K562 (cell line): Measurements from ENCODE around the gene PPT1. TPM values are rescaled to one million over a fixed set of nuclear protein-coding genes. Genes with fewer than 3 reads are reported as not detected.
A peak's percentile ranks its signal among the peaks of the same experiment; 100 is the strongest.

ENCODE experiments used
- BACH1 ChIP-seq: fragments of 200-800 bp; sonication (Bioruptor generic); IDR thresholded peaks from 2 replicates; pipeline ENCODE4 v1.6.1; 2016; ENCODE audit warnings: missing genetic modification characterization, missing compliant biosample characterization
- BRCA1 ChIP-seq, 2 experiments: fragments of 450-650 bp in 1 of 2; sonication (generic) in 1 of 2; formaldehyde crosslinking in 1 of 2; IDR thresholded peaks; 2 replicates each; pipeline versions ENCODE4 v1.5.0 to v1.6.1; 2017 to 2020; ENCODE audit warnings: mild to moderate bottlenecking in 1 of 2, missing genetic modification reagents in 1 of 2
- CHD1 ChIP-seq: fragments of 200-600 bp; sonication (generic); IDR thresholded peaks from one replicate; pipeline ENCODE4 v1.6.1; 2012; ENCODE audit warnings: mild to moderate bottlenecking, moderate library complexity, low read length, inconsistent platforms
- CREB1 ChIP-seq, 2 experiments: sonication (generic) in 1 of 2; formaldehyde crosslinking in 1 of 2; IDR thresholded peaks; 2 replicates each; pipeline versions ENCODE4 v1.6.1 to v1.8.0; 2012 to 2022; ENCODE audit warnings: inconsistent platforms in 1 of 2, mild to moderate bottlenecking in 1 of 2, missing genetic modification reagents in 1 of 2, moderate library complexity in 1 of 2
- HMG20A ChIP-seq: fragments of 450-650 bp; formaldehyde crosslinking; conservative IDR thresholded peaks from 2 replicates; pipeline ENCODE4 v1.4.0; 2020; ENCODE audit warnings: mild to moderate bottlenecking, mixed read lengths
- KDM4B ChIP-seq, 2 experiments: fragments of 450-650 bp in 1 of 2; sonication (generic) in 1 of 2; IDR thresholded peaks; 2 replicates each; pipeline ENCODE4 v1.6.1; 2016 to 2017; ENCODE audit warnings: borderline replicate concordance in 2 of 2, antibody characterized with exemption in 1 of 2, low read depth in 1 of 2, mild to moderate bottlenecking in 1 of 2
- NFIX ChIP-seq: fragments of 250-450 bp; sonication (Bioruptor Pico); IDR thresholded peaks from 2 replicates; pipeline ENCODE4 v1.4.0; 2020; ENCODE audit warnings: low read depth, mild to moderate bottlenecking, moderate library complexity
- POLR2G ChIP-seq: fragments of 200-400 bp; formaldehyde crosslinking; IDR thresholded peaks from 2 replicates; pipeline ENCODE4 v1.6.1; 2017; ENCODE audit warnings: low read depth, mild to moderate bottlenecking, antibody characterized with exemption, low read length, moderate library complexity
- POLR3G ChIP-seq: IDR thresholded peaks from 2 replicates; pipeline ENCODE4 v1.6.1; 2011; ENCODE audit not compliant: insufficient read length, insufficient replicate concordance; ENCODE audit errors: extremely low read depth
- RB1 ChIP-seq: fragments of 450-650 bp; IDR thresholded peaks from 2 replicates; pipeline ENCODE4 v1.6.1; 2017; ENCODE audit warnings: low read depth, mild to moderate bottlenecking
- ZNF12 ChIP-seq: sonication (generic); formaldehyde crosslinking; IDR thresholded peaks from 2 replicates; pipeline ENCODE4 v1.4.0; 2020; ENCODE audit warnings: mild to moderate bottlenecking, missing genetic modification reagents
- ZNF445 ChIP-seq: fragments of 250-450 bp; sonication (Bioruptor Pico); IDR thresholded peaks from 2 replicates; pipeline ENCODE4 v1.4.0; 2020; ENCODE audit warnings: low read depth, mild to moderate bottlenecking, moderate library complexity
- ZNF583 ChIP-seq: fragments of 250-450 bp; sonication (Bioruptor Pico); IDR thresholded peaks from 2 replicates; pipeline ENCODE4 v1.4.0; 2020
- polyA plus RNA-seq, 8 experiments: library from polyadenylated mRNA; depleted of rRNA in 4 of 8; stranded (reverse) in 5 of 8; unstranded in 3 of 8; fragments of >200 nt; fragmentation: Nextera tagmentation in 2 of 8; fragmentation: Illumina TruSeq in 1 of 8; extraction: Ambion mirVana in 2 of 8; extraction: Trizol in 1 of 8; gene quantifications; 2 replicates each; pipeline versions ENCODE4 v1.2.1 to v1.2.3, GENCODE V29; 2011 to 2014; ENCODE audit warnings: inconsistent platforms in 1 of 8, missing spikeins in 1 of 8
- total RNA-seq, 7 experiments: library from RNA; depleted of rRNA in 6 of 7; stranded (reverse); fragments of >200 nt in 6 of 7; fragmentation: Illumina TruSeq in 2 of 7; extraction: Trizol in 2 of 7; gene quantifications; 2 replicates each; pipeline versions ENCODE4 v1.2.1 to v1.2.3, GENCODE V29; 2011 to 2021; ENCODE audit warnings: low replicate concordance in 1 of 7
- TF ChIP-seq, protein P1 (sequence below): fragments of 450-650 bp; IDR thresholded peaks from 2 replicates; pipeline ENCODE4 v1.6.1; 2016; ENCODE audit warnings: antibody characterized with exemption
- TF ChIP-seq, protein P2 (sequence below): IDR thresholded peaks from 2 replicates; pipeline ENCODE4 v1.6.1; 2014; ENCODE audit warnings: antibody characterized with exemption
- TF ChIP-seq, protein P3 (sequence below): fragments of 250-450 bp; sonication (Bioruptor Pico); IDR thresholded peaks from 2 replicates; pipeline ENCODE4 v1.4.0; 2020; ENCODE audit warnings: mild to moderate bottlenecking
- TF ChIP-seq, protein P4 (sequence below), 2 experiments: fragments of 450-650 bp; IDR thresholded peaks; 2 replicates each; pipeline ENCODE4 v1.6.1; 2016
- TF ChIP-seq, protein P5 (sequence below): sonication (generic); formaldehyde crosslinking; IDR thresholded peaks from 2 replicates; pipeline ENCODE4 v1.8.0; 2022; ENCODE audit warnings: mild to moderate bottlenecking, missing genetic modification reagents

PPT1 gene
- total and polyA plus RNA-seq, 9 of the 15 experiments (the other 6 are each of a cell fraction or from before 2014, with no cell fraction given), result 72.2 to 285 (median 143) TPM

DNA sequence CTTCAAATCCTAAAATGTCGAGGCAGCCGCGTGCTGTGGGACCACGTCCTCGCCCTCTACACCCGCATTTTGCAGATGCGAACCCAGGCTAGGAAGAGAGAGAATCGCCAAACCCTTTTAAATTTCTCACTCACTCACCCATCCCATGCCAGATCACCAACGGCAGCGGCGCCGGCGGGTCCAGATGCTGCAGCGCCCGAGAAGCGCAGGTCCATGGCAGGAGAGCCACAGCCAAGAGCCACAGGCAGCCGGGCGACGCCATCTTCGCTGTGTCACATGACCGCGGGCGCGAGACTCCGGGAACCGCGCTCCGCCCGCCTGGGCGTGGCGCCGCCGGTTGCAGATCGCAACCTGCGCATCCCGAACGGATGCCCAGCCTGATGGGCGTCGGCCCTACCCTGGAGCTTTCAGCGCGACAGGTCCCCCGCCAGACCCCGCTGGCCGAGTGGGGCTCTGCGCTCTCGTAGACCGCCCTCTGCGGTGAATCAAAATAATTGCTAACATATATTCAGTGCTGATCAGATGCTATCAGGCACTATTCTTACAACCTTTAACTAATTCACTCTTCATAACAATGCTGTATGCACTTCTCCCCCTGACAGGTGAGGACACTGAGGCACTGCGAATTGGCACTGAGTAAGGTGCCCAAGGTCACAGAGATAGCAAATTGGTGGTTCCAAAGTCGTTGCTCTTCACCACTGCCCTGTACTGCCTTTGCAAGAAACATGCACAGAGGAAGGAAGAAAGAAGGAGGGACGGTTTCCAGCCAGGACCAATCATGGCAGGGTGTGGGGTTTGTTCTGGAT, at the start of gene PPT1 (continued):
- TF ChIP-seq POLR3G (no peak), KDM4B (IDR thresholded peaks at IDR 0.05; ENCODE audit: borderline replicate concordance in 2 of 2, low read depth in 1 of 2) (0 out of 4 replicates have a peak, but pooled peaks of 1 of the 2 experiments have one; percentile 28), CHD1 (no peak), ZNF12 (CRISPR knock-in tag) (peak; percentile 81; the same call in 1 of the 2 replicates), POLR2G (peak; percentile 98), BRCA1 (IDR thresholded peaks at IDR 0.05) (no peak), BRCA1 (CRISPR knock-in tag; IDR thresholded peaks at IDR 0.05) (peak; percentile 92; the same call in 1 of the 2 replicates), CREB1 (IDR thresholded peaks at IDR 0.05) (no peak; the same call in 1 of the 2 replicates), CREB1 (CRISPR knock-in tag; IDR thresholded peaks at IDR 0.05) (peak; percentile 84), ZNF445 (CRISPR knock-in tag) (no peak), RB1 (peak; percentile 80), HMG20A (CRISPR knock-in tag) (no peak), BACH1 (tag) (0 out of 2 replicates have a peak, but pooled peaks have one; percentile 35), NFIX (no peak), ZNF583 (CRISPR knock-in tag) (peak; percentile 9; the same call in 1 of the 2 replicates)
- TF ChIP-seq, protein P1, sequence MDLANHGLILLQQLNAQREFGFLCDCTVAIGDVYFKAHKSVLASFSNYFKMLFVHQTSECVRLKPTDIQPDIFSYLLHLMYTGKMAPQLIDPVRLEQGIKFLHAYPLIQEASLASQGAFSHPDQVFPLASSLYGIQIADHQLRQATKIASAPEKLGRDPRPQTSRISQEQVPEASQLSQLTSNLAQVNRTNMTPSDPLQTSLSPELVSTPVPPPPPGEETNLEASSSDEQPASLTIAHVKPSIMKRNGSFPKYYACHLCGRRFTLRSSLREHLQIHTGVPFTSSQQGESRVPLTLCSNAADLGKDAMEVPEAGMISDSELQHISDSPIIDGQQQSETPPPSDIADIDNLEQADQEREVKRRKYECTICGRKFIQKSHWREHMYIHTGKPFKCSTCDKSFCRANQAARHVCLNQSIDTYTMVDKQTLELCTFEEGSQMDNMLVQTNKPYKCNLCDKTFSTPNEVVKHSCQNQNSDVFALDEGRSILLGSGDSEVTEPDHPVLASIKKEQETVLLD, result peak; percentile 63; the same call in 1 of the 2 replicates
- TF ChIP-seq, protein P2, sequence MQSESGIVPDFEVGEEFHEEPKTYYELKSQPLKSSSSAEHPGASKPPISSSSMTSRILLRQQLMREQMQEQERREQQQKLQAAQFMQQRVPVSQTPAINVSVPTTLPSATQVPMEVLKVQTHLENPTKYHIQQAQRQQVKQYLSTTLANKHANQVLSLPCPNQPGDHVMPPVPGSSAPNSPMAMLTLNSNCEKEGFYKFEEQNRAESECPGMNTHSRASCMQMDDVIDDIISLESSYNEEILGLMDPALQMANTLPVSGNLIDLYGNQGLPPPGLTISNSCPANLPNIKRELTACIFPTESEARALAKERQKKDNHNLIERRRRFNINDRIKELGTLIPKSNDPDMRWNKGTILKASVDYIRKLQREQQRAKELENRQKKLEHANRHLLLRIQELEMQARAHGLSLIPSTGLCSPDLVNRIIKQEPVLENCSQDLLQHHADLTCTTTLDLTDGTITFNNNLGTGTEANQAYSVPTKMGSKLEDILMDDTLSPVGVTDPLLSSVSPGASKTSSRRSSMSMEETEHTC, result peak; percentile 94
- TF ChIP-seq, protein P3, sequence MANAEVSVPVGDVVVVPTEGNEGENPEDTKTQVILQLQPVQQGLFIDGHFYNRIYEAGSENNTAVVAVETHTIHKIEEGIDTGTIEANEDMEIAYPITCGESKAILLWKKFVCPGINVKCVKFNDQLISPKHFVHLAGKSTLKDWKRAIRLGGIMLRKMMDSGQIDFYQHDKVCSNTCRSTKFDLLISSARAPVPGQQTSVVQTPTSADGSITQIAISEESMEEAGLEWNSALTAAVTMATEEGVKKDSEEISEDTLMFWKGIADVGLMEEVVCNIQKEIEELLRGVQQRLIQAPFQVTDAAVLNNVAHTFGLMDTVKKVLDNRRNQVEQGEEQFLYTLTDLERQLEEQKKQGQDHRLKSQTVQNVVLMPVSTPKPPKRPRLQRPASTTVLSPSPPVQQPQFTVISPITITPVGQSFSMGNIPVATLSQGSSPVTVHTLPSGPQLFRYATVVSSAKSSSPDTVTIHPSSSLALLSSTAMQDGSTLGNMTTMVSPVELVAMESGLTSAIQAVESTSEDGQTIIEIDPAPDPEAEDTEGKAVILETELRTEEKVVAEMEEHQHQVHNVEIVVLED (CRISPR knock-in tag), result peak; percentile 52
- TF ChIP-seq, protein P4, sequence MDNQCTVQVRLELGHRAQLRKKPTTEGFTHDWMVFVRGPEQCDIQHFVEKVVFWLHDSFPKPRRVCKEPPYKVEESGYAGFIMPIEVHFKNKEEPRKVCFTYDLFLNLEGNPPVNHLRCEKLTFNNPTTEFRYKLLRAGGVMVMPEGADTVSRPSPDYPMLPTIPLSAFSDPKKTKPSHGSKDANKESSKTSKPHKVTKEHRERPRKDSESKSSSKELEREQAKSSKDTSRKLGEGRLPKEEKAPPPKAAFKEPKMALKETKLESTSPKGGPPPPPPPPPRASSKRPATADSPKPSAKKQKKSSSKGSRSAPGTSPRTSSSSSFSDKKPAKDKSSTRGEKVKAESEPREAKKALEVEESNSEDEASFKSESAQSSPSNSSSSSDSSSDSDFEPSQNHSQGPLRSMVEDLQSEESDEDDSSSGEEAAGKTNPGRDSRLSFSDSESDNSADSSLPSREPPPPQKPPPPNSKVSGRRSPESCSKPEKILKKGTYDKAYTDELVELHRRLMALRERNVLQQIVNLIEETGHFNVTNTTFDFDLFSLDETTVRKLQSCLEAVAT (IDR thresholded peaks at IDR 0.05), result no peak; a peak in 1 of 4 replicates
- TF ChIP-seq, protein P5, sequence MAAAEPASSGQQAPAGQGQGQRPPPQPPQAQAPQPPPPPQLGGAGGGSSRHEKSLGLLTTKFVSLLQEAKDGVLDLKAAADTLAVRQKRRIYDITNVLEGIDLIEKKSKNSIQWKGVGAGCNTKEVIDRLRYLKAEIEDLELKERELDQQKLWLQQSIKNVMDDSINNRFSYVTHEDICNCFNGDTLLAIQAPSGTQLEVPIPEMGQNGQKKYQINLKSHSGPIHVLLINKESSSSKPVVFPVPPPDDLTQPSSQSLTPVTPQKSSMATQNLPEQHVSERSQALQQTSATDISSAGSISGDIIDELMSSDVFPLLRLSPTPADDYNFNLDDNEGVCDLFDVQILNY, result peak; percentile 99
